ENCODE measurements around the gene SPRY4.

DNA sequence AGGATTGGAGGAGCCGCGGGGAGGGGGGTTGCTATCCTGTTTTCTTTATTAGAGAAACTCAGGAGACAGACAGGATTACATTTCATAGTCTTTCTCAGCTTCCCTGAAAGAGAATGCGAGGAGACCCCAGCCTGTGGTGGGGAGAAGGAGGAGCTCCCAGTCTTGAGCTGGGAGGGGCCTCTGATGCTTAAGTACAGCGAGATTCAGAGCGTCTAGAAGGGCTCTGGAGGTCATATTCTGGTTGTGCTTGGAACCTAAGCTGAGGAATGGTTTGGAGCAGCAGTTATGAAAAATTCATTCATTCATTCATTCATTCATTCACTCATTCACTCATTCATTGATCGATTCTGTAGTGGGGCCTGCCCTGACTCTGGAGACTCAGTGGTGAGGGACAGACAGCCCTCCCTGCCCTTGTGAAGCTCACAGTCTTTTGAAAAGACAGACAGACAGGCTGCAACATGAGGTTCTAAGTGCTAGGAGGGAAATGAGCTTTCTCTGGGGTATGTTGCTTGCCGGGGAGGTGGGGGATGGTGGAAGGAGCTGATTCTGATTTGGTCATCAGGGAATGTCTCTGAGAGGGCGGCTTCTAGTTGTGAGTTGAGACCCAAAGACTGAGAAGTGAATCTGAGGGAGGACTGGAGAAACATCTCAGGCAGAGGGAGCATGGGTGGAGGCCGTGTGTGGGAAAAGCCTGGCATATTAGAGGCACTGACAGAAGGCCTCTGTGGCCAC lies 2.5 kb upstream of the SPRY4 start:
- TF ChIP-seq CTCF (conservative IDR thresholded peaks at IDR 0.05; ENCODE audit: low read depth, low read length) (no peak), EZH2 (IDR thresholded peaks at IDR 0.05; ENCODE audit: borderline replicate concordance, low read depth, low read length, poor library complexity, severe bottlenecking) (no peak)
